ENCODE results near the gene RNU7-1.

RNU7-1 gene

GRCh38 chr12:6919588-6919987 is 24.0 kb upstream of the RNU7-1 start:
- DNase-seq, result no peak

DNA sequence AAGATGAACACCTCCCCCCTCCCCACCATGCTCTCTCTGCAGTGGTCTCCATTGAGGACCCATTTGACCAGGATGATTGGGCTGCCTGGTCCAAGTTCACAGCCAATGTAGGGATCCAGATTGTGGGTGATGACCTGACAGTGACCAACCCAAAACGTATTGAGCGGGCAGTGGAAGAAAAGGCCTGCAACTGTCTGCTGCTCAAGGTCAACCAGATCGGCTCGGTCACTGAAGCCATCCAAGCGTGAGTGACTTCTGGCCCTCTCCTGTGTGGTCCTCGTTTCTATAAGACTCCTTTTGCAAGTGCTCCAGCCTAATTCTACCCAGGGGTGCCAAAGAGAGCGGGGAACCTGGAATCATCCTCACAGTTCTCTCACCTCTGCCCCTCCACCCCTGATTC is 22.1 kb upstream of the RNU7-1 start:
- DNase-seq, result no peak

- no peak for DNase-seq
Observed at GRCh38 chr12:6921996-6922946, 21.3 kb upstream of the RNU7-1 start.

DNA sequence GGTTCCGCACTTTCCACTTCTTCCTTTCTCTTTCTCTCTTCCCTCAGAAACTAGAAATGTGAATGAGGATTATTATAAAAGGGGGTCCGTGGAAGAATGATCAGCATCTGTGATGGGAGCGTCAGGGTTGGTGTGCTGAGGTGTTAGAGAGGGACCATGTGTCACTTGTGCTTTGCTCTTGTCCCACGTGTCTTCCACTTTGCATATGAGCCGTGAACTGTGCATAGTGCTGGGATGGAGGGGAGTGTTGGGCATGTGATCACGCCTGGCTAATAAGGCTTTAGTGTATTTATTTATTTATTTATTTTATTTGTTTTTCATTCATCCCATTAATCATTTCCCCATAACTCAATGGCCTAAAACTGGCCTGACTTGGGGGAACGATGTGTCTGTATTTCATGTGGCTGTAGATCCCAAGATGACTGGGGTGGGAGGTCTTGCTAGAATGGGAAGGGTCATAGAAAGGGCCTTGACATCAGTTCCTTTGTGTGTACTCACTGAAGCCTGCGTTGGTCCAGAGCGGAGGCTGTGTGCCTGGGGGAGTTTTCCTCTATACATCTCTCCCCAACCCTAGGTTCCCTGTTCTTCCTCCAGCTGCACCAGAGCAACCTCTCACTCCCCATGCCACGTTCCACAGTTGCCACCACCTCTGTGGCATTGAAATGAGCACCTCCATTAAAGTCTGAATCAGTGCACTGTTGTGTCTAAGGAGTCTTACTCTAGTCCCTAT is 20.4 kb upstream of the RNU7-1 start:
- no peak for DNase-seq

- DNase-seq, result no peak
Observed at GRCh38 chr12:6923851-6924250, 19.8 kb upstream of the RNU7-1 start.

DNA sequence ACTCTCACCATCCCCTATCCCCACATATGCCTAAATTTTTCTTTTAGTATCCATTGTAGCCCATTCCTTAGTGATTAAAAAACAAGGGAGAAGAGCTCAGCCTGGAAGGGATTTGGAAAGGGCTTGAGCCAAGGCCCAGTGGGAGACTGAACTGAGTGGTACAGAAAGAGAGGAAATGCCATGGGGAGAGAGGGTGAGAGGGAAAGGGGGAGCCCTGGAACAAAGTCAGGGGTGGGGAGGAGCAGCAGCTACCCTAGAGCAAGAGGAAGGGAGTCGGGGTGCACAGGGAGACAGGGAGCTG is 18.4 kb upstream of the RNU7-1 start:
- no peak for DNase-seq

GRCh38 chr12:6925540-6926279 is 17.9 kb upstream of the RNU7-1 start:
- DNase-seq, result no peak

DNA sequence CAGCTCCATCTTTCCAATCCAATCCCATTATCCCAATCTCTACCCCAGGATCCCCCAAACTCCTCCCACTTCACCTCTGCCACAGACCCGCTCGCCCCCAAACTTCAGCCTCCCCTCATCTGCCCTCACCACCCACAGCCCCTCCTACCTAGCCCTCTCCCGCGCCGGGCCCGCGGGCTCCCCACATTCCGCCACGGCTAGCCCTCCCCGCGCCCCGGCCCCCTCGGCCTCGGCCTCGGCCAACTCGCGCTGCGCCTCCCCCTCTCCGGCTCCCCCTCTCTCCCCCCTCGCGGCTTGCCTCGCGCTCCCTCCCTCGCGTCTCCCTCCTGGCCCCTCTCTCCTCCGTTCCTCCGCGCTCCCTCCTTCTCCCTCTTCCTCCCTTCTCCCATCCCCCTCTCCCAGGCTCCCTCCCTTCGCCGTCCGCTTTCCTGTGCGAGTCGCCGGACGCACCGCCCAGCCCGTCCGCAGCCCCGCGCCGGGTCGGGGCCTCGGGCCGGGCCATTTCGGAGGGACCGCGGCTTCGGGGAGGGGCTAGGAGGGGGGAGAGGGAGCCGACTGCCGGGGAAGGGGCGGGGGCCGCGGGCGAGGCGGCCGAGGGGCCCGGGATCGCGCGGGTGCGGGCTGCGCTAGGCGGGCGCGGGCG is 16.1 kb upstream of the RNU7-1 start, which contains the start of gene ATN1:
TSS of gene ATN1 (plus strand) at position 581 of the 643 bp plus-strand sequence. CDS start 6,043 bp downstream, outside the sequence.
- DNase-seq, result no peak

- DNase-seq, result no peak
Observed at GRCh38 chr12:6928022-6928702, 15.5 kb upstream of the RNU7-1 start.

DNA sequence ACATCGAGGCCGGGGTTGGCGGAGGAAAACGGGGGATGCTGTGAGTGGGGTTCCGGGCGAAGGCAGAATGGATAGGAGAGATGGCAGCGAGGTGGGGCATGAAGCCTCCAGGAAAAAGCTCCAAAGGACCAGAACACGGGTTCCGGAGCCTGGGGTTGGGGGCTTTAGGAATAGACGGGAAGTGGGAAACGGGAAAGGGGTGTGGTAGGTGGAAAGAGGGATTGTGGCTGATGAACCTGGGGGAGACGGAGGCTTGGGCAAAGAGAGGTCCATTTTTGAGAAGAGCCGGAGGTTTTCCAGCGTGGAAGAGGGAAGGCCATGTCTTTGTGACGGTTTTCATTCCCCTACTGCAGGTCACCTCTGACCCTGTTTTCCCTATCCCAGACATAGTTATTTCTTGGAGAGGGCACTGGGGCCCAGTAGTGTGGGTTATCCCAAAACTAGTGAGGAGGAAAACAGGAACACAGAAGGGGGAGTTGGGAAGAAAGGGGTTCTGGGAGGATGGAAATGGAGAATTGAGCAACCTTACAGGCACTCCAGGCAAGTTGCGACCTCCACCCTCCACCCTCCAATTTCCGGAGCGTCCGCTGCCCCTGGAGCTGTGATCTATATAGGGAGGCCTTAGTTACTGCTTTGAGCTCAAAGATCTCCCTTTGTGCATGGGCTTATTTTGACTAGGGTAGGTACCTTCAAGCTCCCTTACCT is 14.8 kb upstream of the RNU7-1 start:
- DNase-seq, result no peak

- no peak for DNase-seq
Observed at GRCh38 chr12:6929466-6930452, 13.9 kb upstream of the RNU7-1 start.

GRCh38 chr12:6932766-6933165 is 10.8 kb upstream of the RNU7-1 start:
- no peak for DNase-seq

DNA sequence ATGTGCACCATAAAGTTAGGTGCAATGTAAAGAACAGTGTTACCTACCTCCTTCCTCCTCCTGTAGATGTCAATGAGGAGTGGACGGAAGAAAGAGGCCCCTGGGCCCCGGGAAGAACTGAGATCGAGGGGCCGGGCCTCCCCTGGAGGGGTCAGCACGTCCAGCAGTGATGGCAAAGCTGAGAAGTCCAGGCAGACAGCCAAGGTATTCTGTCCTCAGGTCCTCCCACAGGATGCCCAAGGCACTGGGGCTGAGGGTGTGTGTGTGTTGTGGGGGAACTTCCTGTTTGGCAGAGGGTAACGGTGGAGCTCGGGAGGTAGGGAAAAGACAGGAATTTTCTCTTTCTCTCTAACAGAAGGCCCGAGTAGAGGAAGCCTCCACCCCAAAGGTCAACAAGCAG is 9.5 kb upstream of the RNU7-1 start:
- no peak for DNase-seq

DNA sequence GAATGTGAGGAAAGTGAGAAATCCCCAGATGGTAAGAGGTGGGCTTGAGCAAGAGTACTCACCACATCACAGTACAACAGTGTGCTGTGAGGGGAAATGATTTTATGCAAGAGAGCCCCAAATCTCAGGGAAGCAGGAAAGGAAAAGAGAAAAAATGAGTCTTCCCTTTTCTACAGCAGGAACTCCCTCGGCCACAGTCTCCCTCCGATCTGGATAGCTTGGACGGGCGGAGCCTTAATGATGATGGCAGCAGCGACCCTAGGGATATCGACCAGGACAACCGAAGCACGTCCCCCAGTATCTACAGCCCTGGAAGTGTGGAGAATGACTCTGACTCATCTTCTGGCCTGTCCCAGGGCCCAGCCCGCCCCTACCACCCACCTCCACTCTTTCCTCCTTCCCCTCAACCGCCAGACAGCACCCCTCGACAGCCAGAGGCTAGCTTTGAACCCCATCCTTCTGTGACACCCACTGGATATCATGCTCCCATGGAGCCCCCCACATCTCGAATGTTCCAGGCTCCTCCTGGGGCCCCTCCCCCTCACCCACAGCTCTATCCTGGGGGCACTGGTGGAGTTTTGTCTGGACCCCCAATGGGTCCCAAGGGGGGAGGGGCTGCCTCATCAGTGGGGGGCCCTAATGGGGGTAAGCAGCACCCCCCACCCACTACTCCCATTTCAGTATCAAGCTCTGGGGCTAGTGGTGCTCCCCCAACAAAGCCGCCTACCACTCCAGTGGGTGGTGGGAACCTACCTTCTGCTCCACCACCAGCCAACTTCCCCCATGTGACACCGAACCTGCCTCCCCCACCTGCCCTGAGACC is 8.0 kb upstream of the RNU7-1 start:
- DNase-seq, result no peak

DNA sequence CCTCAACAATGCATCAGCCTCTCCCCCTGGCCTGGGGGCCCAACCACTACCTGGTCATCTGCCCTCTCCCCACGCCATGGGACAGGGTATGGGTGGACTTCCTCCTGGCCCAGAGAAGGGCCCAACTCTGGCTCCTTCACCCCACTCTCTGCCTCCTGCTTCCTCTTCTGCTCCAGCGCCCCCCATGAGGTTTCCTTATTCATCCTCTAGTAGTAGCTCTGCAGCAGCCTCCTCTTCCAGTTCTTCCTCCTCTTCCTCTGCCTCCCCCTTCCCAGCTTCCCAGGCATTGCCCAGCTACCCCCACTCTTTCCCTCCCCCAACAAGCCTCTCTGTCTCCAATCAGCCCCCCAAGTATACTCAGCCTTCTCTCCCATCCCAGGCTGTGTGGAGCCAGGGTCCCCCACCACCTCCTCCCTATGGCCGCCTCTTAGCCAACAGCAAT is 7.4 kb upstream of the RNU7-1 start:
- no peak for DNase-seq

DNA sequence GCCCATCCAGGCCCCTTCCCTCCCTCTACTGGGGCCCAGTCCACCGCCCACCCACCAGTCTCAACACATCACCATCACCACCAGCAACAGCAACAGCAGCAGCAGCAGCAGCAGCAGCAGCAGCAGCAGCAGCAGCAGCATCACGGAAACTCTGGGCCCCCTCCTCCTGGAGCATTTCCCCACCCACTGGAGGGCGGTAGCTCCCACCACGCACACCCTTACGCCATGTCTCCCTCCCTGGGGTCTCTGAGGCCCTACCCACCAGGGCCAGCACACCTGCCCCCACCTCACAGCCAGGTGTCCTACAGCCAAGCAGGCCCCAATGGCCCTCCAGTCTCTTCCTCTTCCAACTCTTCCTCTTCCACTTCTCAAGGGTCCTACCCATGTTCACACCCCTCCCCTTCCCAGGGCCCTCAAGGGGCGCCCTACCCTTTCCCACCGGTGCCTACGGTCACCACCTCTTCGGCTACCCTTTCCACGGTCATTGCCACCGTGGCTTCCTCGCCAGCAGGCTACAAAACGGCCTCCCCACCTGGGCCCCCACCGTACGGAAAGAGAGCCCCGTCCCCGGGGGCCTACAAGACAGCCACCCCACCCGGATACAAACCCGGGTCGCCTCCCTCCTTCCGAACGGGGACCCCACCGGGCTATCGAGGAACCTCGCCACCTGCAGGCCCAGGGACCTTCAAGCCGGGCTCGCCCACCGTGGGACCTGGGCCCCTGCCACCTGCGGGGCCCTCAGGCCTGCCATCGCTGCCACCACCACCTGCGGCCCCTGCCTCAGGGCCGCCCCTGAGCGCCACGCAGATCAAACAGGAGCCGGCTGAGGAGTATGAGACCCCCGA is 6.8 kb upstream of the RNU7-1 start:
- DNase-seq, result no peak

DNA sequence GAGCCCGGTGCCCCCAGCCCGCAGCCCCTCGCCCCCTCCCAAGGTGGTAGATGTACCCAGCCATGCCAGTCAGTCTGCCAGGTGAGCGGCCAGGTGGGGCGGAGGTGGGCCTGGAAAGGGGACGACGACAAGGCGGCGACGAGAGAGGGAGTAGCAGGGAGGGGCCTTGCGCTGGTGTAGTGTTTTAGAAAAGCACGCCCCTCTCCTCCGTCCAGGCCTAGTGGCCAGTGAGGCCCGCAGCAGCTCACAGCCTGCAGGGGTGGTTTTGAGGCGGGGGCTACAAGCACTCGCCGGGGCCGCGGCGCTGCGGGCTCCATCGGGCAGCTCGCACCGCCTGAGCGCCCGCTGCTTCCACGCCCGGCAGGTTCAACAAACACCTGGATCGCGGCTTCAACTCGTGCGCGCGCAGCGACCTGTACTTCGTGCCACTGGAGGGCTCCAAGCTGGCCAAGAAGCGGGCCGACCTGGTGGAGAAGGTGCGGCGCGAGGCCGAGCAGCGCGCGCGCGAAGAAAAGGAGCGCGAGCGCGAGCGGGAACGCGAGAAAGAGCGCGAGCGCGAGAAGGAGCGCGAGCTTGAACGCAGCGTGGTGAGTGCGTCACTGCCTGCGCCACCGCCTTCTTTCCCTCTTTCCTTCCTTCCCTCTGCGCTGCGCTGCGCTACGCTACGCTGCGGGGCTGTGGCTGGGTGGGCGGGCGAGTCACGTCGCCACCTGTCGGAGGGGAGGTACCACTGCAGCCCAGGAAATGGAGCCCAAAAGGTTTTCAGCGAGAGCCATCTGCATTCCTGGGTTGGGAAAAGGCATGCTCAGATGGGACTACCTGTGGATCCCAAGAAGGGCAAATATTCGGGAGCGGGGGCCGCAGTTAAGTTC is 5.9 kb upstream of the RNU7-1 start:
- DNase-seq, result peak; percentile 98
